SK-N-SH treated with all-trans-retinoic acid at 6 μM for 48 hours (cell line): ENCODE results near the gene WIPF2.

Experiments
- ZFP30 ChIP-seq: fragments of 450-650 bp; formaldehyde crosslinking; IDR thresholded peaks from 2 replicates; pipeline ENCODE4 v1.5.0; 2022; ENCODE audit warnings: mild to moderate bottlenecking, moderate library complexity
- ZNF8 ChIP-seq: fragments of 450-650 bp; formaldehyde crosslinking; IDR thresholded peaks from 2 replicates; pipeline ENCODE4 v1.5.0; 2020; ENCODE audit warnings: mild to moderate bottlenecking, moderate library complexity

DNA sequence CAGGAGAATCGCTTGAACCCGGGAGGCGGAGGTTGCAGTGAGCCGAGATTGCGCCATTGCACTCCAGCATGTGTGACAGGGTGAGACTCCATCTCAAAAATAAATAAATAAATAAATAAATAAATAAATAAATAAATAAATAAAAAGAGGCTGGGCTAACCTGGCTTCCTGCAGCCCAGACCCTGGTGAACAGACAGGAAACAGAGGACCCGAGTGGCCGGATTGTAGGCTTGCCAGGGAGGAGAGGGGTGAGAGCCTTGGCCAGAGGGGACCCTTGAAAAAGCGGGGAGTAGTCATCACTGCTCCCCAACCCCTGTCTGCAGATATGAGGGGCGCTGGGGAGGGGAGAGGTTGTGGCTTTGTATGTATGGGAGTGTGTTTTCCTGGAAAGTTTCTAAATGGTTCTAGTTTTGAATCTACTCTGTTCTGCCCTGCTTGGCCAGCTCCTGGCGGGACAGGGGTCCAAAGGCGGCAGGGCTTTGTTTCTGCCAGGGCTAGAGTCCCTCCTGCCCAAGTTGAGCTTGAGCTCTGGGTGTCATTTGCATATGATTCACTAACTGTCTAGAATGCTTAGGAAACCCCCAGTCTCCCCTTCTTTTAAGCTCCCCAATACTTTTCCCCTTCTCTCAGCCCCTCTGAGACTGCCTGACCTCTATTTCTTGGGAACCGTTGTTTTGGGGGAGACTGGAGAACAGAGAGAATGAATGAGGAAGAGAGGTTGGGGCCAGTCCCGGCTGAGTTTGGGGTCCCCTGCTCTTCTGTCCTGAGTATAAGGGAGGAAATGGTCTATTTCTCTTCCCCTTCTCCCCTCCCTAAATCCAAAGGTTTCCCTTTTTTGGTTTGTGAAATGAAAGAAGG is 106.3 kb downstream of the WIPF2 start:
- TF ChIP-seq ZFP30 (CRISPR knock-in tag) = no peak
- TF ChIP-seq ZNF8 (CRISPR knock-in tag) = no peak
